ENCODE data around the gene UNC50. TPM values are rescaled to one million over a fixed set of nuclear protein-coding genes. Genes with fewer than 3 reads are reported as not detected.
"Not testable (repeated sequence)": the region's sequence is repeated elsewhere in the genome, so short reads cannot be mapped to it uniquely, and the experiment has no call there.

UNC50 gene
- total RNA-seq, 1 donor from 2014 or later = 33.0 TPM

DNA sequence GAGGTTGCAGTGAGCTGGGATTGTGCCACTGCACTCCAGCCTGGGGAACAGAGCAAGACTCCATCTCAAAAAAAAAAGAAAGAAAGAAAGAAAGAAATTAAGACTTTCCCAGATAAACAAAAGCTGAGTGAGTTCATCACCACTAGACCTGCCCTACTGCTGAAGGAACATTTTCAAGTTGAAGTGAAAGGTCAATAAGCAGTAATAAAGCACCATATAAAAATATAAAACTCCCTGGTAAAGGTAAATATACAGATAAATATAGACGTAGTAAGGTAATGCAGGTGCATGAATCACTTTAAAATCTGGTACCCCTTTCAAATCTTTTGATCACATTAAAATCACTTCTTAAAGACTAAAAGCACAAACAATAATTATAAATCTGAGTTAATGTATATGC, 42.6 kb downstream of the UNC50 start:
- peaks cover 6% of the 10 kb centered on the region for H3K4me1 Mint-ChIP-seq (ENCODE audit: unreplicated experiment)
- H3K4me3 Mint-ChIP-seq (ENCODE audit: unreplicated experiment) = no peak overlapping the region
- H3K27ac Mint-ChIP-seq (ENCODE audit: unreplicated experiment) = no peak overlapping the region
- peaks cover 2% of the 10 kb centered on the region for H3K27me3 Mint-ChIP-seq (ENCODE audit: unreplicated experiment)
- no peaks in the 10 kb centered on the region for H3K9me3 Mint-ChIP-seq (ENCODE audit: unreplicated experiment)
- H3K36me3 Mint-ChIP-seq (ENCODE audit: low read depth, unreplicated experiment) = no peaks in the 10 kb centered on the region
- no peak for DNase-seq (ENCODE audit: low spot score)
- TF ChIP-seq, protein P1, sequence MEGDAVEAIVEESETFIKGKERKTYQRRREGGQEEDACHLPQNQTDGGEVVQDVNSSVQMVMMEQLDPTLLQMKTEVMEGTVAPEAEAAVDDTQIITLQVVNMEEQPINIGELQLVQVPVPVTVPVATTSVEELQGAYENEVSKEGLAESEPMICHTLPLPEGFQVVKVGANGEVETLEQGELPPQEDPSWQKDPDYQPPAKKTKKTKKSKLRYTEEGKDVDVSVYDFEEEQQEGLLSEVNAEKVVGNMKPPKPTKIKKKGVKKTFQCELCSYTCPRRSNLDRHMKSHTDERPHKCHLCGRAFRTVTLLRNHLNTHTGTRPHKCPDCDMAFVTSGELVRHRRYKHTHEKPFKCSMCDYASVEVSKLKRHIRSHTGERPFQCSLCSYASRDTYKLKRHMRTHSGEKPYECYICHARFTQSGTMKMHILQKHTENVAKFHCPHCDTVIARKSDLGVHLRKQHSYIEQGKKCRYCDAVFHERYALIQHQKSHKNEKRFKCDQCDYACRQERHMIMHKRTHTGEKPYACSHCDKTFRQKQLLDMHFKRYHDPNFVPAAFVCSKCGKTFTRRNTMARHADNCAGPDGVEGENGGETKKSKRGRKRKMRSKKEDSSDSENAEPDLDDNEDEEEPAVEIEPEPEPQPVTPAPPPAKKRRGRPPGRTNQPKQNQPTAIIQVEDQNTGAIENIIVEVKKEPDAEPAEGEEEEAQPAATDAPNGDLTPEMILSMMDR (IDR thresholded peaks at IDR 0.05; ENCODE audit: unreplicated experiment) = no peak

DNA sequence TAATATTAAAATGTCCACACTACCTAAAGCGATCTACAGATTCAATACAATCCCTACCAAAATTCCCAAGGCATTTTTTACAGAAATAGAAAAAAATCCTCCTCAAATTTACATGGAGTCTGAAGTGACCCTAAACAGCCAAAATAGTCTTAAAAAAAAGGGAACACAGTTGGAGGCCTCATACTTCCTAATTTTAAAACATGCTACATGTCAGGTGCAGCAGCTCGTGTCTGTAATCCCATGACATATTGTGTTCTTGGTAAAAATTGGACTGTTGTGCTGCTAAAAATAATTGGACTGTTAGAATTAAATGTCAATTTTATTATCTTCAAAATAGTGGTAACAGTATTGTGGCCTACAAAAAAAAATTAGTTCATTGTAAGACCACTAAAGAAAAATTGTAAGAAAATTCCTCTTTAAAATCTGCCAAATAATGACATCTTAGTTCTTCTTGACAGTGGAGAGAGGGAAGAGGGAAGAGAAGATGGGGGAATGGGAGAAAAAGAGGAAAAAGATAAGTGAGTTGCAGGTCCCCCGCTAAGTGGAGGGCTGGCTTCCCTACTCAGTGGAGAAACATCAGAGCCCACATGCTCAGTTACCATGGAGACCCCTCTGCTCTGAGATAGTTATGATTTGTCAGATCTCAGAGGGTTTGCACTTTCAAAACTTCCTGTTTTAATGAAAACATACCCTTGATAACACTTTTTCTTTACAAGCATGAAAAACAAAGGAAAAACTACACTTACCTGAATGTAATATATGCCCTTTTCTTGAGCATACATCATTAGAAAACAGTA, 46.5 kb downstream of the UNC50 start:
- Mint-ChIP-seq H3K4me3 (ENCODE audit: unreplicated experiment) (no peak overlapping the region), H3K27ac (ENCODE audit: unreplicated experiment) (no peak overlapping the region), H3K27me3 (ENCODE audit: unreplicated experiment) (peaks cover 2% of the 10 kb centered on the region), H3K9me3 (ENCODE audit: unreplicated experiment) (peaks cover under 1% of the 10 kb centered on the region), H3K36me3 (ENCODE audit: low read depth, unreplicated experiment) (no peaks in the 10 kb centered on the region), H3K4me1 (ENCODE audit: unreplicated experiment) (no peaks in the 10 kb centered on the region)
- DNase-seq (ENCODE audit: low spot score) = no peak
- TF ChIP-seq, protein P1 (IDR thresholded peaks at IDR 0.05; ENCODE audit: unreplicated experiment) = no peak

DNA sequence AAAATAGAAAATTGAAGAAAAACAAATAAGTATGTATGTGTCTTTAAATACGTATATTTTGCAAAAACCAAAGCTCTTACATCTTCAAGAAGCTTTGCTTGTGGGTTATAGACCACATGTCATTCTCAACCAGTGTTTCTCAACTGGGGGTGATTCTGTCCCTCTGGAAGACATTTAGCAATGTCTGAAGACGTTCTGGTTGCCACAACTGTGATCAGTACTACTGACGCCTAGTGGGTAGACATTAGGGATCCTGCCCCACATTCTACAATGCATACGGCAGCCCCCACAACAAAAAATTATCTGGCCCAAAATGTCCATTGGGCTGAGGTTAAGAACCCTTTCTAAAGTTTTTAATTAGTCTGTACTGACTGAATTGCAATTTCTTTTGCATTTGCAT, 48.4 kb downstream of the UNC50 start:
- Mint-ChIP-seq H3K4me1 (ENCODE audit: unreplicated experiment) (no peaks in the 10 kb centered on the region), H3K9me3 (ENCODE audit: unreplicated experiment) (peaks cover 8% of the 10 kb centered on the region), H3K27ac (ENCODE audit: unreplicated experiment) (no peak overlapping the region), H3K27me3 (ENCODE audit: unreplicated experiment) (peaks cover 2% of the 10 kb centered on the region), H3K36me3 (ENCODE audit: low read depth, unreplicated experiment) (no peaks in the 10 kb centered on the region), H3K4me3 (ENCODE audit: unreplicated experiment) (no peak overlapping the region)
- TF ChIP-seq, protein P1 (IDR thresholded peaks at IDR 0.05; ENCODE audit: unreplicated experiment) = no peak
- no peak for DNase-seq (ENCODE audit: low spot score)

DNA sequence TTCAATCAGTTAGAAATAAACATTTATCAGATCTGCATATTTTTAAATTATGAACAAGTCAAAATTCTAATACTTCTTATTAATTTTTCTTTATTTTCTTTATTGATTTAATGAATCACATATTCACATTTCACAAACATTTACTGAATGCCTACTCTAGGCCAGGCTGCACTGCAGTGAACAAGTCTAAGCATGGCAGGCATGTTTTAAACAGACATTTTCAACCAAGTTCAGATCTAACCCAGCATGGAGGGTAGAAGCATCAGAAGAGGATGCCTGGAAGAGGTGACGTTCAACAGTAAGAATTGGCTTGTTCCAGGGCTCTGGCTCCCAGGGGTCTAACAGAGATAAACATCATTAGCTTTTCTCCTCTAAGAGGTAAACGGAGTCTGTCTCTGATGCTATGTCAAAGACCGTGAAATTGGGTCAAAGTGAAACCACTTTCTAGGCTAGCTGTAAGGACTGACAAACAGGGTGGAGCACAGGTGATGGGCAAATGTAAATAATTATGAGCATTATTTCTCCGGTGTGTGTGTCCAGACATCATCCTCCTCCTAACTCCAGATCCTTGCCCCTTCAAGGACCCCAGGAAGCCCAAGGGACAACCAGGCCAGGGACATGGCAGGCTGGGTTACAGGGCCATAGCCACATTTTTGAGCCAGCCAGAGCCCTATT, 50.6 kb downstream of the UNC50 start:
- no peaks in the 10 kb centered on the region for H3K4me1 Mint-ChIP-seq (ENCODE audit: unreplicated experiment)

DNA sequence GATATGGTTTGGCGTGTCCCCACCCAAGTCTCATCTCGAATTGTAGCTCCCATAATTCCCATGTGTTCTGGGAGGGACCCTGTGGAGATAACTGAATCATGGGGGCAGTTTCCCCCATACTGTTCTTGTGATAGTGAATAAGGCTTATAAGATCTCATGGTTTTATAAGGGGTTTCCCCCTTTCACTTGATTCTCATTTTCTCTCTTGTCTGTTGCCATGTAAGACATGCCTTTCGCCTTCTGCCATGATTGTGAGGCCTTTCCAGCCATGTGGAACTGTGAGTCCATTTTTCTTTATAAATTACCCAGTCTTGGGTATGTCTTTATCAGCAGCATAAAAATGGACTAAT, 51.1 kb downstream of the UNC50 start:
- H3K4me3 Mint-ChIP-seq (ENCODE audit: unreplicated experiment); H3K27ac Mint-ChIP-seq (ENCODE audit: unreplicated experiment); DNase-seq (ENCODE audit: low spot score); H3K9me3 Mint-ChIP-seq (ENCODE audit: unreplicated experiment); H3K36me3 Mint-ChIP-seq (ENCODE audit: low read depth, unreplicated experiment); H3K27me3 Mint-ChIP-seq (ENCODE audit: unreplicated experiment); H3K4me1 Mint-ChIP-seq (ENCODE audit: unreplicated experiment): not testable (repeated sequence)

More for the DNA sequence above, 50.6 kb downstream of the UNC50 start:
- Mint-ChIP-seq H3K4me3 (ENCODE audit: unreplicated experiment) (no peak overlapping the region), H3K27ac (ENCODE audit: unreplicated experiment) (no peak overlapping the region), H3K27me3 (ENCODE audit: unreplicated experiment) (no peaks in the 10 kb centered on the region), H3K36me3 (ENCODE audit: low read depth, unreplicated experiment) (no peaks in the 10 kb centered on the region), H3K9me3 (ENCODE audit: unreplicated experiment) (peaks cover 8% of the 10 kb centered on the region)
- TF ChIP-seq, protein P1 (IDR thresholded peaks at IDR 0.05; ENCODE audit: unreplicated experiment) = no peak
- no peak for DNase-seq (ENCODE audit: low spot score)
